HG02943 (cell line): ENCODE data around the gene SEC22C.

Source experiments
- ATAC-seq: cut with Tn5 transposase; IDR thresholded peaks from one replicate; pipeline ENCODE4 v1.9.1; 2021; ENCODE audit warnings: mild to moderate bottlenecking, low read depth, moderate library complexity; ENCODE audit not compliant: unreplicated experiment

SEC22C gene

GRCh38 chr3:42539871-42540714 is 41.7 kb downstream of the SEC22C start:
- ATAC-seq, result no peak

- no peak for ATAC-seq
Observed at GRCh38 chr3:42537350-42537749, 44.4 kb downstream of the SEC22C start.

- no peak for ATAC-seq
Observed at GRCh38 chr3:42535981-42536784, 45.6 kb downstream of the SEC22C start.

GRCh38 chr3:42533161-42533897 is 48.4 kb downstream of the SEC22C start:
- ATAC-seq, result no peak

GRCh38 chr3:42532229-42532628 is 49.5 kb downstream of the SEC22C start:
- no peak for ATAC-seq

- no peak for ATAC-seq
Observed at GRCh38 chr3:42531470-42531869, 50.3 kb downstream of the SEC22C start.

GRCh38 chr3:42530073-42530472 is 51.7 kb downstream of the SEC22C start:
- ATAC-seq, result no peak

GRCh38 chr3:42529468-42529867 is 52.3 kb downstream of the SEC22C start:
- ATAC-seq, result no peak

GRCh38 chr3:42527368-42527917 is 54.3 kb downstream of the SEC22C start:
- ATAC-seq, result no peak

- no peak for ATAC-seq
Observed at GRCh38 chr3:42526616-42527367, 55.0 kb downstream of the SEC22C start.

- no peak for ATAC-seq
Observed at GRCh38 chr3:42525736-42526345, 55.9 kb downstream of the SEC22C start.

GRCh38 chr3:42525212-42525611 is 56.6 kb downstream of the SEC22C start:
- no peak for ATAC-seq

- ATAC-seq, result no peak
Observed at GRCh38 chr3:42524751-42525150, 57.0 kb downstream of the SEC22C start.

GRCh38 chr3:42520906-42521305 is 60.9 kb downstream of the SEC22C start:
- no peak for ATAC-seq

- ATAC-seq, result no peak
Observed at GRCh38 chr3:42520336-42520735, 61.4 kb downstream of the SEC22C start.

- ATAC-seq, result no peak
Observed at GRCh38 chr3:42519568-42519962, 62.2 kb downstream of the SEC22C start.

GRCh38 chr3:42518800-42519567 is 62.8 kb downstream of the SEC22C start:
- no peak for ATAC-seq

GRCh38 chr3:42517117-42517516 is 64.7 kb downstream of the SEC22C start:
- ATAC-seq, result no peak

GRCh38 chr3:42516443-42516842 is 65.3 kb downstream of the SEC22C start:
- ATAC-seq, result no peak
